ENCODE results near the gene GLOD5. TPM values are rescaled to one million over a fixed set of nuclear protein-coding genes. Genes with fewer than 3 reads are reported as not detected.
A peak's percentile ranks its signal among the peaks of the same experiment; 100 is the strongest.

GLOD5 gene
- not detected for total RNA-seq

DNA sequence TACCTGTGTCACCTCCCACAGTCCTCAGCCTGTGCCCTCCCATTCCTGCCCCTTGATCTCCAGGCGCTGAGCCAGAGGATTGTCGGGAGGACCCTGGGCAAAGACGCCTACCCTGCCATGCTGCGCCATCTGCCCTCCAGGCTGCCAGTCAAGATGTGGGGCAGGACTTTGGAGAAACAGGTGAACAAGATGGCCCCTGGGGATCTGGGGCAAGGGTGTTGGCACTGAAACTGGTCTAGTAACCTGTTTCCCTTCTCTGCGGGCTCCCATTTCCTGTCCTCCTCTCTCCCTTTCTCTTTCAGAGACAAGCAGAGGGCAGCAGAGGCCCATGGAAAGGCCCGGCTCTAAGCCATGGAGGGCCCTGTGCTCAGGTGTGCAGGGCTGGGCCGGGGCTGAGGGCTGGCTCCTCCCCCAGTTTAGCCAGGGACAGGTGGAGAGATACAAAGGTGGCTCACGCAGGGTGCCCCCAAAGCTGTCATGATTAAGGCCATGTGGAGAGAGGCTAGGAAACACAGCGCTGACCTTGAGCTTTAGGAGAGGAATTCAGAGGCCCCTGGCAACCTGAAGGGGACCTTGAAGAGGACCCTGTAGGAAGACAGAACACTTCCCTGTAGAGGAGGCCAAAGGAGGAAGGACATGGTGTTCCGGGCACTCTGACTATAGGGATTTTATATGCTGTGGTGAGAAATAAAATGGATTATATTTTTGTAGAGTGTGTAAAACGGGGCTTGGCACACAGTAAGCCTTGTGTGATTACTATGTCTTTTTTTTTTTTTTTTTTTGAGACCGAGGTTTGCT, at the start of gene GLOD5:
GLOD5 (plus strand) TSS at position 74 of the 798 bp plus-strand sequence; CDS start at position 118, 44 bp downstream.
- Mint-ChIP-seq H3K27me3 (peaks cover 0 to 8% of the 10 kb centered on the region in 2 donors), H3K4me3 (no peak within 1 kb of the TSS), H3K36me3 (no peaks in the 10 kb centered on the region), H3K9me3 (no peaks in the 10 kb centered on the region), H3K4me1 (ENCODE audit: low read depth in 2 of 2) (no peaks in the 10 kb centered on the region), H3K27ac (no peak within 1 kb of the TSS)
- no peak for ATAC-seq
- DNase-seq (ENCODE audit: low spot score), result no peak

DNA sequence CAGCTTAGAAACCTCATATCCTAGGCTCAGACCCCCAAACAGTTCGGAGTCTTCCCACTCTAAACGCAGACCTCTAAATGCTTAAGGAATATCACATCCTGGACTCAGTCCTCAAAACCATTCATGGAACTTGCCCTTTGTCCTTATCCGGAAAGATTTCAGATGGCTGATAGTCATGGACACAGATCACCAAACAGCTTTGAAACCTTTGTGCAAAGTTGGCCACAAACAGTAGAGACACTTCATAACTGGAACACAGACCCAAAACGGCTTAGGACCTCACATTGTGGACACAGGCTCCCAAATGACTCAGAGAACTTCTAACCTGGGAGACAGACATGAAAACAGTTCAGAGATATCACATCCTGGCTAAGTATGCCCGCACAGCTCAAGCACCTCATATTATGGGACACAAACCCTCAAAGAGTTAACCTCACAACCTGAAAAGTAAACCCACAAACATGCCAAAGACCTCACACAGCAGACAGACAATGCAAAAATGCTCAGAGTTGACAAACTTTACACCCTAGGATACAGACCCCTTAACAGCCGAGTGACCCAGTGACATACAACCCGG, 49.5 kb upstream of the GLOD5 start:
- H3K4me1 Mint-ChIP-seq (ENCODE audit: low read depth in 2 of 2), result peaks cover 49 to 65% of the 10 kb centered on the region in 2 donors
- H3K9me3 Mint-ChIP-seq, result no peaks in the 10 kb centered on the region
- H3K36me3 Mint-ChIP-seq, result peaks cover 4% of the 10 kb centered on the region
- H3K27ac Mint-ChIP-seq, result peak overlapping the region; percentile 75 to 84
- H3K27me3 Mint-ChIP-seq, result peaks cover 0 to 5% of the 10 kb centered on the region in 2 donors
- H3K4me3 Mint-ChIP-seq, result peak overlapping the region; percentile 73
- DNase-seq (ENCODE audit: low spot score) (no peak), ATAC-seq (no peak)

DNA sequence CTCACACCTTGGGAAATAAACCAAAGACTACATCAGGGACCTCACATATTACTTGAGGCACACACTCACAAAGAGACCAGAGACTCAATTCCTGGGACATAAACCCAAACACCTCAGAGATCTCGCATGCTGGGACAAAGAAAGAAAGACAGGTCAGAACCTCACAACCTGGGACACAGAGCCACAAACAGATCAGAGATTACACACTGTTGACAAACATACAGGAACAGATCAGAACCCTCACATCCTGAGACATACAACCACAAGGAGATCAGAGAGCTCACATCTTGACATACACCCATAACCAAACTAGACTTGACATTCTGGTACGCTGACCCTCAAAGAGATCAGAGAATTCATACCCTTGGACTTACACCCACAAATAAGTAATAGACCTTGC, 47.7 kb upstream of the GLOD5 start:
- DNase-seq (ENCODE audit: low spot score), result no peak
- Mint-ChIP-seq H3K4me3 (peak overlapping the region; percentile 73), H3K27ac (peak overlapping the region; percentile 75 to 84), H3K9me3 (no peaks in the 10 kb centered on the region), H3K4me1 (ENCODE audit: low read depth in 2 of 2) (peaks cover 57 to 76% of the 10 kb centered on the region in 2 donors), H3K27me3 (peaks cover 0 to 9% of the 10 kb centered on the region in 2 donors), H3K36me3 (peaks cover 4% of the 10 kb centered on the region)
- peak; percentile 2 to 60 for ATAC-seq

DNA sequence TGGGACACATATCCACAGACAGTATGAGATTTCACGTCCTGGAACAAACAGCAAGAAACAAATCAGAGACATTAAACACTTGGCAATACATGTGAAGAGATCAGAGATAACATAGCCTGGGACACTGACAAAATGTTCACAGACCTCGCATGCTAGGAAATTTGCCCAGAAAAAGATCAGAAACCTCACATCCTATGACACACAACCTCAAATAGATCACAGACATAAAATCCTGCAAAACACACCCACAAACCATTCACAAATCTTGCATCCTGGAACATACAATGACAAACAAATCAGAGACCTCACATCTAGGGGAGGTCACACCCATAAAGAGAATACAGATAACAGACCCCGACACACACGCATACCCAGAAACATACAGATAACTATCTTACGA, 47.0 kb upstream of the GLOD5 start:
- DNase-seq (ENCODE audit: low spot score) (no peak), ATAC-seq (peak in 1 of 2 donors; percentile 24)
- Mint-ChIP-seq H3K36me3 (peaks cover 4% of the 10 kb centered on the region), H3K4me3 (peak overlapping the region; percentile 73), H3K4me1 (ENCODE audit: low read depth in 2 of 2) (peaks cover 60 to 81% of the 10 kb centered on the region in 2 donors), H3K27me3 (peaks cover 0 to 10% of the 10 kb centered on the region in 2 donors), H3K9me3 (no peaks in the 10 kb centered on the region), H3K27ac (peak overlapping the region; percentile 75 to 84)

DNA sequence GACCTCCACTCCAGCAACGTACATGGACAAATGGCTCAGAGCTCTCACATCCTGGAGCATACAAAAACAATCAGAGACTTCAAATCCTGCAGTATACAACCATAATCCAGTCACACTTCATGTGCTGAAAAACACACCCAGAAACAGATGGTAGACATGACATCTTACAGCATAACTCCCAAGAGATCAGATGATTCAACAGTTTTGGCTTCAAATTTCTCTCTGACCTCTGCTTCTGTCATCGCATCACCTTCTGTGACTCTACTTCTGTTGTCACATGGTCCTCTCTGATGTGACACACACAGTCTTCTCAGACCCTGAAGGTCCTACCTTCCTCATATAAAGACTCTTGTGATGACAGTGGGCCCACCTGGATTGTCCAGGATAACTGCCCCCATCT, 46.5 kb upstream of the GLOD5 start:
- peak overlapping the region; percentile 73 for H3K4me3 Mint-ChIP-seq

DNA sequence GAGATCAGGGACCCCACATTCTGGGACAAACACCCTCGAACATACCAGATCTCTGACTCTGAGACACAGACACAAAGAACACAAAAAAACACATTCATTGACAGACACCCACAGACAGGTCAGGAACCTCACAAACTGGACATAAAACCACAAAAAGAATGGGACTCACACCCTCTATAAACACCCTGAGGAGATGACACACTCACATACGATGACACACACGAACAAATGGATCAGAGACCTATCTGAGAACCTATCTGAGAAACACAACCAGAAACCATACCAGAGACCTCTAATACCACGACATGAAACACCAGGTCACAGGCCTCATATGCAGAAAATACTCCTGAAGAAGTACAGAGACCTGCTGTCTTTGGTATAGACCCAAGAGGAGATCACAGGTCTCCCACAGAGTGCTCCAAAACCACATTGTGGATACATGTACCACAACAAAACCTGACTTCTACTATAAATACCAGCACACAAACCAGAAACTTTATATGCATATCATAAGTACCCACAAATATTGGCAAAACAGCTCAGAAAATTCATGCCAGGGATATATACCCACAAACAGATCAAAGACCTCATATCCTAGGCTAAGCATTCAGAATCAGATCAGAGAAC, 45.6 kb upstream of the GLOD5 start:
- DNase-seq (ENCODE audit: low spot score) (no peak), ATAC-seq (no peak)
- Mint-ChIP-seq H3K27ac (peak overlapping the region; percentile 10 to 84), H3K27me3 (peaks cover 0 to 10% of the 10 kb centered on the region in 2 donors), H3K4me3 (peak overlapping the region; percentile 73), H3K36me3 (peaks cover 4% of the 10 kb centered on the region), H3K9me3 (no peaks in the 10 kb centered on the region), H3K4me1 (ENCODE audit: low read depth in 2 of 2) (peaks cover 56 to 76% of the 10 kb centered on the region in 2 donors)

More for the DNA sequence above, 46.5 kb upstream of the GLOD5 start:
- DNase-seq (ENCODE audit: low spot score), result no peak
- peaks cover 4% of the 10 kb centered on the region for H3K36me3 Mint-ChIP-seq
- peaks cover 0 to 10% of the 10 kb centered on the region in 2 donors for H3K27me3 Mint-ChIP-seq
- peak overlapping the region; percentile 75 to 84 for H3K27ac Mint-ChIP-seq
- ATAC-seq, result no peak
- no peaks in the 10 kb centered on the region for H3K9me3 Mint-ChIP-seq
- peaks cover 60 to 81% of the 10 kb centered on the region in 2 donors for H3K4me1 Mint-ChIP-seq (ENCODE audit: low read depth in 2 of 2)

DNA sequence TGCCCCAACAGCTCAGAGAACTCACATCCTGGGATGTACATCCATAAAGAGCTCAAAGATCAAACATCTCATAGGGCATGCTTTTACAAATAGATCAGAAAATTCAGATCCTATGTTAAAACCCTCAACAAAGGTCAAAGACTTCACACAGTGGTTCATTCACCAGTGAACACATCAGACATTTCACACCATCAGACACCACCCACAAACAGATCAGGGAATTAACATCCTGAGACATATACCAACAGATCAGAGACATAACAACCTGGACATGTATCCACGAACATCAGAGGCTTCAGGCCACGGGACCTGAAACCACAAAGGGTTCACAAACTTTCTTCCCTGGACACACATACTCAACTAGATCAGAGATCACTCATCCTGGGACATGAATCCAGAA, 41.6 kb upstream of the GLOD5 start:
- ATAC-seq, result peak; percentile 51 to 62
- H3K4me3 Mint-ChIP-seq, result no peak overlapping the region

DNA sequence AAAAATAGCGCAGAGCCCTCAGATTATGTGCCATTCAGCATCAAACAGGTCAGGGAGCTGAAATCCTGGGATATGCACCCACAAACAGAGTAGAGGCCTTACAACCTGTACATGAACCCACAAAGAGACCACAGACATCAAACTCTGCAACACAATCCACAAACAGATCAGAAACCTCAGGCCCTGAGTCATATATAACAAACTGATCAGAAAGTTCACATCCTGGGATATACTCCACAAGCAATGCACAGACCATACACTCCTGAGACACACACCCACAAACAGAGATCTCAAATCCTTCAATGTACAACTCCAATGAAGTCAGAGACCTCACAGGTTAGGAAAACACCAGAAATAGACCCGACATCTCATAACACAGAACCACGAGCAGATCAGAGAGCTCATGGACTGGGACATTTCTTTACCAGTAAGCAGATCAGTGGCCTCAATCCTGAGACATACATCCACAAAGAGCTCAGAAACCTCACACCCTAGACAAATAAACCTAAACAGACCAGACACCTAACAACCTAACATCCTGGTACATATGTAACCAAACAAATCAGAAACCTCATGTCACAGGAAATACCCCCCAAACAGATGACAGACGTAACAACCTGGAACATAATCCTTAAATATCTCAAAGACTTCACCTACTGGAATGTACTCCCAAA, 40.8 kb upstream of the GLOD5 start:
- H3K4me1 Mint-ChIP-seq (ENCODE audit: low read depth in 2 of 2), result peaks cover 17 to 31% of the 10 kb centered on the region in 2 donors
- ATAC-seq, result peak in 1 of 2 donors; percentile 68
- no peak overlapping the region for H3K27ac Mint-ChIP-seq
- H3K36me3 Mint-ChIP-seq, result peaks cover 4% of the 10 kb centered on the region
- H3K4me3 Mint-ChIP-seq, result no peak overlapping the region
- H3K9me3 Mint-ChIP-seq, result no peaks in the 10 kb centered on the region
- no peak for DNase-seq (ENCODE audit: low spot score)
- H3K27me3 Mint-ChIP-seq, result peaks cover 0 to 10% of the 10 kb centered on the region in 2 donors

More for the DNA sequence above, 41.6 kb upstream of the GLOD5 start:
- Mint-ChIP-seq H3K9me3 (no peaks in the 10 kb centered on the region), H3K4me1 (ENCODE audit: low read depth in 2 of 2) (peaks cover 22 to 36% of the 10 kb centered on the region in 2 donors), H3K36me3 (peaks cover 4% of the 10 kb centered on the region), H3K27me3 (peaks cover 0 to 10% of the 10 kb centered on the region in 2 donors), H3K27ac (no peak overlapping the region)
- DNase-seq (ENCODE audit: low spot score), result no peak

DNA sequence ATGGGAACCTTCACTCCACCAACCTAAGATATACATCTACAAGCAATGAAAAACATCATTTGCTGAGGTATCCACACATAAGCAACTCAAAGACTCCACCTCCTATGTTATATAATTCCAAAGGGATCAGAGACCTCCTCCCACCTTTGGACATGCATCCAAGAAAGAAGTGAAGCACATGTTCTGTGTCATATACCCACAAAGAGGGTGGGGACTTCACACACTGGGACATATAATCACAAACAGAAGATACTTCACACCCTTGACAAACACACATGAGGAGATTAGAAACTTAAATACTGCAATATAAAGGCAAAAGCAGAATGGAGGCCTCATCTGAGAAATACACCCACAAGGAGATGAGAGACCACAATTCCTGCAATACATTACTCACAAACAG, 39.6 kb upstream of the GLOD5 start:
- no peaks in the 10 kb centered on the region for H3K36me3 Mint-ChIP-seq
- no peak overlapping the region for H3K27ac Mint-ChIP-seq
- peaks cover 18 to 30% of the 10 kb centered on the region in 2 donors for H3K4me1 Mint-ChIP-seq (ENCODE audit: low read depth in 2 of 2)
- no peak overlapping the region for H3K4me3 Mint-ChIP-seq
- ATAC-seq (no peak), DNase-seq (ENCODE audit: low spot score) (no peak)
- H3K9me3 Mint-ChIP-seq, result no peaks in the 10 kb centered on the region
- H3K27me3 Mint-ChIP-seq, result peaks cover 0 to 8% of the 10 kb centered on the region in 2 donors

DNA sequence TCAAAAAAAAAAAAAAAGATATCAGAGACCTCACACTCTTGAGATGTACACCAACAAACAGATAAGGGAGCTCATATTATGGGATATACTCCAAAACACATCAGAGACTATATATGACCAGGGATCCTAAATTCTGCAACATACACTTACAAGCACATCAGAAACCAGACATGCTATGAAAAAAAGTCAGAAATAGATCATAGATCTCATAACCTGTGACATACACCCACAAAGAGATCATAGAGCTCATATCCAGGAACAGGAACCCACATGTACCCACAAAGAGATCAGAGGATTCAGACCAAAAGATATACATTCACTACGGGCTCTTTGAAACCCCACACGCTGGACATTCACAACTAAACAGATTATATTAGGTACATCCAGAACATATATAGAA, 35.0 kb upstream of the GLOD5 start:
- no peak for DNase-seq (ENCODE audit: low spot score)

DNA sequence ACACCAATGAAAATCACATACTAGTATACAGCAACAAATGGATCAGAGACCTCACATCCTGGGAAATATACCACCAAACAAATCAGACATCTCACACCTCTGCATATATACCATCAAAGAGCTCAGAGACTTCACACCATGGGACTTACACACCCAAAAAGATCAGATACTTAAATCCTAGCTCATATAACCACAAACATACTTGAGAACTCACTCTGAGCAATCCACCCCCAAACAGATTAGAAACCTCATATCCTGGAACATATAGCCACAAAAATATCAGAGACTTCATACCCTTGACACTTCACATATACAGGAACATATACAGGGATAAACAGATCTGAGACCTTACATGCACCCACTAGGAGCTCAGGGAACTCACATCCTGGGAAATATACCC, 32.9 kb upstream of the GLOD5 start:
- peak overlapping the region in 1 of 2 donors; percentile 15 for H3K27ac Mint-ChIP-seq
- no peak for ATAC-seq

More for the DNA sequence above, 35.0 kb upstream of the GLOD5 start:
- Mint-ChIP-seq H3K27me3 (peaks cover 0 to 4% of the 10 kb centered on the region in 2 donors), H3K9me3 (no peaks in the 10 kb centered on the region), H3K4me1 (ENCODE audit: low read depth in 2 of 2) (peaks cover 19 to 35% of the 10 kb centered on the region in 2 donors), H3K36me3 (peaks cover 10% of the 10 kb centered on the region), H3K27ac (peak overlapping the region in 1 of 2 donors; percentile 58), H3K4me3 (no peak overlapping the region)
- no peak for ATAC-seq

DNA sequence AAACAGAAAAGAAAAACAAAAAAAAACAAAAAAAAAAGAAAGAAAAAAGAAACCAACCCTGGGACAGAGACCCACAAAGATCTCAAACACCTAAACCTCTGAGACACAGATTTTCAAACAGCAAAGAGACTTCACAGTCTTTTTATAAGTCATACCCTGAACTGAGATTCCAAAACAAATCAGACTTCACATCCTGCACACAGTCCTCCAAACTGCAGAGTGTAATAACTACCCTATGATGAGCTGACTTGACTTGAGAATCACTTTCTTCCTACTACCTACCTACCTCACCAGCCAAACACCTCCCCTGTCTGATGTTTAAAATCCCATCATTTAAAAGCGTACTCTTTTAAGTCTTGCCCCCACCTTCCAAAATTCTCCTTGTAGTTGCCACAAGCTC, 25.2 kb upstream of the GLOD5 start:
- Mint-ChIP-seq H3K9me3 (no peaks in the 10 kb centered on the region), H3K4me3 (peak overlapping the region; percentile 96), H3K27me3 (peaks cover 0 to 5% of the 10 kb centered on the region in 2 donors), H3K36me3 (no peaks in the 10 kb centered on the region), H3K4me1 (ENCODE audit: low read depth in 2 of 2) (peaks cover 19 to 20% of the 10 kb centered on the region in 2 donors), H3K27ac (peak overlapping the region; percentile 90 to 97)
- DNase-seq (ENCODE audit: low spot score) (no peak), ATAC-seq (no peak)

More for the DNA sequence above, 32.9 kb upstream of the GLOD5 start:
- H3K36me3 Mint-ChIP-seq, result peaks cover 10% of the 10 kb centered on the region
- DNase-seq (ENCODE audit: low spot score), result no peak
- H3K27me3 Mint-ChIP-seq, result peaks cover 0 to 4% of the 10 kb centered on the region in 2 donors
- H3K4me1 Mint-ChIP-seq (ENCODE audit: low read depth in 2 of 2), result peaks cover 24 to 35% of the 10 kb centered on the region in 2 donors
- no peaks in the 10 kb centered on the region for H3K9me3 Mint-ChIP-seq
- peak overlapping the region; percentile 33 for H3K4me3 Mint-ChIP-seq

DNA sequence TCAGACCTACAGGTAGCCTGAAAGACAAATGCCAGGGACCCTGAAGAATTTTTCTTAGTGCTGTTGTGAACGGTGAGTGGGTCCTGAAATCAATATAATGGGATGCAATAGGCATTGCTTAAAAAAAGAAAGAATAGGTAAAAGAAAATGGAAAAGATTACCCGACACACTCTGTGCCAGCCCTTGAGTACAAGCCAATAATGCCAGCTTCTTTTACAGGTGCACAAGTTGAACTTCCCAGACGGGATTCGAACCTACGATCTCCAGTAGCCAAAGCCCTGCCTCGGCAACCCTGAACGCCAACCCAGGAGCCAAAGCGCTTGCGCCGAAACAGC, 24.7 kb upstream of the GLOD5 start:
- ATAC-seq, result no peak

More for the DNA sequence above, 24.7 kb upstream of the GLOD5 start:
- Mint-ChIP-seq H3K4me3 (peak overlapping the region; percentile 96), H3K36me3 (no peaks in the 10 kb centered on the region), H3K27me3 (peaks cover 0 to 5% of the 10 kb centered on the region in 2 donors), H3K4me1 (ENCODE audit: low read depth in 2 of 2) (peaks cover 19% of the 10 kb centered on the region in 2 donors), H3K27ac (peak overlapping the region; percentile 90 to 97), H3K9me3 (no peaks in the 10 kb centered on the region)
- DNase-seq (ENCODE audit: low spot score), result no peak

Measured in natural killer cell treated with Interleukin-12 subunit alpha and Interleukin-12 subunit beta and Interleukin-15 and Interleukin-18, amount 100 ng/mL, for 72 hours (primary cell).